AG10803 (cell line): ENCODE measurements around the gene CTNND2.

Source experiments
- DNase-seq: peaks from one replicate; pipeline ENCODE4 v3.0.0; 2010; ENCODE audit warnings: low read depth
- H3K4me3 ChIP-seq: 2 replicates; pipeline ENCODE4 v1.5.1; 2011; ENCODE audit warnings: mild to moderate bottlenecking, low read length, control low read depth
- CTCF ChIP-seq: conservative IDR thresholded peaks from 2 replicates; pipeline ENCODE4 v1.5.1; 2011; ENCODE audit warnings: mild to moderate bottlenecking, low read length, control low read depth, inconsistent platforms

The CTNND2 gene

DNA sequence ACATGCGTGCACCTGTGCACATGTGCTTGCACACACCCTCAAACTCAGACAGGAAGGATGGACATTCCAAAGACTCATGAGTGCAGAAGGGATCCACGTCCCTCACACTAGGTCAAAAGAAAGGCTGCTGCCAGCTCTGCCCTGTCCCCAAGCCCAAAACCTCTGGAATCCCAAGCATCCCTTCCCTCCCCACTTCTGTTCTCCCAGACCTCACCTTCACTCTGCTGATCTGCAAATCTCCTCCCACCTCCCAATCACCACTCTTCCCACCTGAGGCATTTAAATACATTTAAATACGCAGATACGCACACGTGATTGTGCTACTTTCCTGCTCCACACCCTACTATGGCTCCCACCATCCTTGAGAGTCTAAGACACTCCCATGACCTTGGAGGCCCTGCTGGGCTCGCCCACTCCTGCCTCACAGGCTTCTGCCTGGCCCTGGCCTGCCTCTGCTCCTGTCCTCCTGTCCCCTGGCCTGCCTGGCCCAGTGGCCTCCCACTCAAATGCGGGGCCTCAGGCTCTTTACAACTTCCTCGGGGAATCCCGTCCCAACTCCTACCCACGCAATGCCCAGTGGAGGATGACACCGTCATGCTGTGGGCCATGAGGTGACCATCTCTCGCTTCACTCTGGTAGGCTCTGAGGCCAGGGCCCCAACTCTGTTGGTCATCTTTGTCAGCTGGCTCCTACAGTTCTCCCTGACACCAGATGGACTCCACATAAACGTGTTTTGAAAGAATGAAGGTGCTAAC lies 664.8 kb downstream of the CTNND2 start:
- no peak for DNase-seq
- TF ChIP-seq CTCF, result no peak
- H3K4me3 ChIP-seq, result no peak overlapping the region

DNA sequence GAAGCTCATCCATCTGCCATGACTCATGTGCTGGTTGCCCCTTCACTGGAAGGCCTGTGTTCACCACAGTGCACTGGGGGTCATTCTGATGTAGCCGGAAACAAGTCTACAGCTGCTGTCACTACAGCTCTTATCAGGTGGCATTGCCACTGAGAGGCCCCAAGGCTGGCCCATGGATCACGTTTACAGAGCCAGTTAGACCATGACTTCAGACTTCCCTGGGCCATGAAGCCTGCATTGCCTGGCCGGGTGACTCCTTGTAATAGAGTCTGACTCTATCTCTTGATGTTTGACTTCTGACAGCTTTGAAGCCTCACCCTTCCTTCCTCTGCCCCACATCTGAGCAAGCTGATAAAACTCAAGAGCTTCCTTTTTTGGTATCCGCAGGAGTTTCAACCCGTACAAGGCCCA lies 669.7 kb downstream of the CTNND2 start:
- no peak overlapping the region for H3K4me3 ChIP-seq
- no peak for TF ChIP-seq CTCF
- no peak for DNase-seq

DNA sequence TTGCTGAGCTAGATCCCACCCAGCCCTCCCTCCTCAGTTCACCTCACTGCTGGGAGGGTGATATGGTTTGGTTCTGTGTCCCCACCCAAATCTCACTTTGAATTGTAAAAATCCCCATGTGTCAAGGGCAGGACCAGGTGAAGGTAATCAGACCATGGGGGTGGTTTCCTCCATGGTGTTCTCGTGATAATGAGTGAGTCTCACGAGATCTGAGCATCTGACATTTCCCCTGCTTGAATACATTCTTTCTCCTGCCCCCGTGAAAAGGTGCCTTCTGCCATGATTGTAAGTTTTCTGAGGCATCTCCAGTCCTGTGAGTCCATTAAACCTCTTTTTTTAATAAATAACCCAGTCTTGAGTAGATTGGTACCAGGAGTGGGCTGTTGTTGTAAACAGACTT lies 673.4 kb downstream of the CTNND2 start:
- DNase-seq, result no peak
- no peak overlapping the region for H3K4me3 ChIP-seq
- no peak for TF ChIP-seq CTCF

DNA sequence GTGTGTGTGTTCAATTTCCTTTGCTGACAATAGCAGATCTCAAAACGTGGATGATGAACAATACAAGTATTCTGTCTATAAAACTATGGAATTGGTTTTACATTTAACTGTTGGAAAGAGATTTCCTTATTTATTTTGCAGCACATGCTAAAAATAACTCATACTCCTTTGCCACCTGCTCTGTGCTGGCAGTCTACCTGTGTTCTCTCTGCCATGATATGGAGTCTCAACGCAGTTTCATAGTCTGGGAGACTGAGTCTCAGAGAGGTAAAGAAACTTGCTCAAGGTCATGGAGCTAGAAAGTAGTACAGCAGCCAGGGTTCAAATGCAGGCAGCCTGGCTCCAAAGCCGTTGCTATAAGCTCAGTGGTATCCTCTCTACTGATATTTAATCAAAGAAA lies 677.2 kb downstream of the CTNND2 start:
- TF ChIP-seq CTCF, result no peak
- DNase-seq, result no peak
- no peak overlapping the region for H3K4me3 ChIP-seq

DNA sequence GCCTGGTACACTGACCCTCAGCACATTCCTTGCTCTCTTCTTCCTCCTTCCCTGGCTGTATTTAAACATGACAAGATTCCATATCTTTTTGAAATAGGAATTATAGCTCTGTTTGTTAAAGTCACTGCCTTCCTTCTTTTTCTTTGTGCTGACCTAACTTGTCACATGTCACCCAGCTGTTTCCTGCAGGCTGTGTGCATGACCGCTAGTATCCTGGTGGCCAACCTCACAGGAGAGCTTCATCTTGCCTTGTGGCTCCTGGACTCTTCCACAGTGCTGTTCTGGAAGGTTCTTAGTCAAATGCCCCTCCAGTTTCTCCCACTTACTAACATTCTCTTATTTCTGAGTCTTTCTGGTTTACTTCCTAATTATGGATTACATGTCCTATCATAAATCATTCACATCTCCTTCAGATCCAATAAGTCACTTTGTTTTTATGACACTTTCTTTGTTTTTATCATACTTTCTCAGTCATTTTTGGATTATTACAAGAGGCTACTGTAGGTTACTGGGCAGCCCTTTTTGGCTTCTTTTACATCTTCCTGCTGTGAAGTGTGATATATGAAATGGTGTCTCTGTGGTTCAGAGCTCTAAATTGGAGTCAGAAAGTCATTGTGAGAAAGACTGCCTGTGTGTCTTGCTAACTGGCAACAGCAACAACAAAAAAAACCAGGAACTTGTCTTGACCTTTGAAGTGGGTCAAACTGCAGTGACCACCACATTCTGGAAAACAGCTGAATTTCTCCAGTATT lies 679.6 kb downstream of the CTNND2 start:
- DNase-seq, result no peak
- no peak for TF ChIP-seq CTCF
- H3K4me3 ChIP-seq, result no peak overlapping the region

GRCh38 chr5:11222169-11222568 lies 682.1 kb downstream of the CTNND2 start:
- TF ChIP-seq CTCF, result no peak
- no peak for DNase-seq
- no peak overlapping the region for H3K4me3 ChIP-seq
